HepG2 (cell line): ENCODE data around the gene TUBA4B. TPM values are rescaled to one million over a fixed set of nuclear protein-coding genes. Genes with fewer than 3 reads are reported as not detected.

Source experiments
- ATAC-seq: fragments of 200-7000 bp; cut with Tn5 transposase; 3 replicates; pipeline ENCODE4 v1.9.1; 2020; ENCODE audit warnings: mild to moderate bottlenecking, moderate library complexity
- BruUV-seq: library from RNA; stranded (reverse); fragments of 400-500 nt; replicated peaks from 2 replicates; lab custom pipeline; 2021; lab: Mats Ljungman, UMichigan
- CTCF ChIA-PET: fragments of 300-600 bp; formaldehyde crosslinking; extraction: SDS; loops from one replicate; lab custom pipeline; 2021; ENCODE audit warnings: low total read pairs, inconsistent platforms, low intra/inter-chr PET ratio; lab: Yijun Ruan, JAX
- POLR2A ChIA-PET: fragments of 350-600 bp; sonication (Branson Sonifier 250); formaldehyde crosslinking; loops from one replicate; lab custom pipeline; 2020; ENCODE audit warnings: antibody characterized with exemption, inconsistent platforms; lab: Yijun Ruan, JAX
- DNase-seq: peaks from one replicate; pipeline ENCODE4 v3.0.0-alpha.2; 2015; ENCODE audit warnings: low spot score
- FAIRE-seq: peaks from 3 replicates; lab custom pipeline; 2011; peaks lifted over from hg19 to GRCh38; lab: Jason Lieb, UNC
- H2AFZ ChIP-seq: one replicate; pipeline ENCODE4 v1.6.1; 2011; ENCODE audit warnings: low read length, inconsistent platforms
- H3K27ac ChIP-seq: fragments of 300-600 bp; 3 replicates; pipeline ENCODE4 v1.8.0; 2011; ENCODE audit warnings: mixed run types, mild to moderate bottlenecking, mixed read lengths, low read length, inconsistent platforms; ENCODE audit not compliant: insufficient read depth; ENCODE audit errors: extremely low read length
- H3K27me3 ChIP-seq, 2 experiments: fragments of 200-600 bp in 1 of 2; 2 replicates in 1 of 2; 3 replicates in 1 of 2; pipeline versions ENCODE4 v1.6.0 to v1.8.0; 2011; ENCODE audit warnings: low read length in 2 of 2, mild to moderate bottlenecking in 2 of 2, moderate library complexity in 2 of 2, inconsistent platforms in 1 of 2; ENCODE audit not compliant: insufficient read depth in 2 of 2, control insufficient read depth in 1 of 2
- H3K36me3 ChIP-seq, 2 experiments: fragments of 200-600 bp in 1 of 2; replicated peaks in 1 of 2; 2 replicates in 1 of 2; 3 replicates in 1 of 2; pipeline versions ENCODE4 v1.5.1 to v1.8.0; 2011; ENCODE audit warnings: low read length in 2 of 2, inconsistent platforms in 1 of 2; ENCODE audit not compliant: insufficient read depth in 2 of 2, control insufficient read depth in 1 of 2
- H3K4me1 ChIP-seq: 2 replicates; pipeline ENCODE4 v1.5.1; 2012; ENCODE audit warnings: low read length, inconsistent platforms; ENCODE audit not compliant: insufficient read depth
- H3K4me2 ChIP-seq: 2 replicates; pipeline ENCODE4 v1.6.0; 2011; ENCODE audit warnings: low read depth, low read length, inconsistent platforms
- H3K4me3 ChIP-seq, 3 experiments: fragments of 200-600 bp in 1 of 3; sonication (generic), shearing (Covaris generic) in 1 of 3; replicated peaks in 1 of 3; 2 replicates each; pipeline ENCODE4 v1.5.1; 2011 to 2016; ENCODE audit warnings: low read length in 3 of 3, inconsistent platforms in 2 of 3, low read depth in 2 of 3, mild to moderate bottlenecking in 2 of 3, control low read depth in 1 of 3, mixed read lengths in 1 of 3; ENCODE audit not compliant: insufficient read depth in 1 of 3
- H3K79me2 ChIP-seq: one replicate; pipeline ENCODE4 v1.6.1; 2011; ENCODE audit warnings: low read length, inconsistent platforms; ENCODE audit not compliant: insufficient read depth
- H3K9ac ChIP-seq: 2 replicates; pipeline ENCODE4 v1.6.0; 2011; ENCODE audit warnings: mild to moderate bottlenecking, low read depth, low read length, inconsistent platforms; ENCODE audit not compliant: insufficient read depth
- H3K9me3 ChIP-seq: 2 replicates; pipeline ENCODE4 v1.5.1; 2012; ENCODE audit warnings: mild to moderate bottlenecking, low read length
- H4K20me1 ChIP-seq: 2 replicates; pipeline ENCODE4 v1.6.0; 2011; ENCODE audit warnings: inconsistent platforms, mild to moderate bottlenecking, low read length, moderate library complexity; ENCODE audit not compliant: insufficient read depth
- FOXA1 ChIP-seq, 2 experiments: fragments of 450-650 bp in 1 of 2; sonication (generic) in 1 of 2; formaldehyde crosslinking in 1 of 2; IDR thresholded peaks; 2 replicates each; pipeline versions ENCODE4 v1.4.0 to v1.6.1; 2016 to 2020; ENCODE audit warnings: missing genetic modification reagents in 1 of 2
- PREB ChIP-seq: sonication (generic); formaldehyde crosslinking; IDR thresholded peaks from 2 replicates; pipeline ENCODE4 v1.4.0; 2020; ENCODE audit warnings: missing genetic modification reagents
- SCMH1 ChIP-seq: sonication (generic); formaldehyde crosslinking; IDR thresholded peaks from 2 replicates; pipeline ENCODE4 v1.9.0; 2021; ENCODE audit warnings: missing genetic modification reagents, mild to moderate bottlenecking, borderline replicate concordance
- SNAI1 ChIP-seq: sonication (generic); formaldehyde crosslinking; IDR thresholded peaks from 2 replicates; pipeline ENCODE4 v1.5.0; 2020; ENCODE audit warnings: mild to moderate bottlenecking, missing genetic modification reagents, borderline replicate concordance
- ZFAT ChIP-seq: sonication (generic); formaldehyde crosslinking; conservative IDR thresholded peaks from 2 replicates; pipeline ENCODE4 v1.8.1; 2023; ENCODE audit warnings: missing genetic modification reagents, inconsistent platforms
- ZNF180 ChIP-seq: sonication (generic); formaldehyde crosslinking; IDR thresholded peaks from 2 replicates; pipeline ENCODE4 v1.4.0; 2020; ENCODE audit warnings: low read depth, missing genetic modification reagents, borderline replicate concordance
- ZNF326 ChIP-seq: sonication (generic); formaldehyde crosslinking; IDR thresholded peaks from 2 replicates; pipeline ENCODE4 v1.4.0; 2020; ENCODE audit warnings: missing genetic modification reagents, borderline replicate concordance
- ZNF614 ChIP-seq: IDR thresholded peaks from 2 replicates; pipeline ENCODE4 v1.6.1; 2018; ENCODE audit warnings: missing biosample characterization, missing genetic modification reagents, inconsistent platforms, borderline replicate concordance
- ZNF7 ChIP-seq: IDR thresholded peaks from 2 replicates; pipeline ENCODE4 v1.6.1; 2016; ENCODE audit warnings: missing biosample characterization, missing genetic modification reagents
- WGBS: methylation state at CpG from one replicate; pipeline ENCODE4 v1.1.6; 2017; ENCODE audit warnings: low lambda C conversion rate; 5-methylcytosine and 5-hydroxymethylcytosine counted together
- in situ Hi-C: cut with HindIII; loops from 2 replicates; pipeline ENCODE4 v1.10.0; 2017; ENCODE audit warnings: low pct_unique_long_range_greater_than_20kb; ENCODE audit not compliant: extremely low pct_ligation_motif_present
- intact Hi-C: fragments of 100-400 bp; cut with micrococcal nuclease; formaldehyde crosslinking; loops from one replicate; pipeline ENCODE4 v1.10.0; 2022; ENCODE audit not compliant: unreplicated experiment
- polyA plus RNA-seq, 8 experiments: library from polyadenylated mRNA; depleted of rRNA in 3 of 8; stranded (reverse) in 7 of 8; unstranded in 1 of 8; fragments of >200 nt; fragmentation: Illumina TruSeq in 4 of 8; extraction: Trizol in 4 of 8; gene quantifications; 2 replicates each; pipeline versions ENCODE4 v1.2.1 to v1.2.3, GENCODE V29; 2011 to 2016; ENCODE audit warnings: low read depth in 4 of 8, missing spikeins in 1 of 8, mixed read lengths in 1 of 8; ENCODE audit not compliant: insufficient read depth in 1 of 8
- total RNA-seq, 5 experiments: library from RNA; depleted of rRNA; stranded (reverse); fragments of >200 nt; fragmentation: Illumina TruSeq; extraction: Trizol; gene quantifications; 2 replicates each; pipeline ENCODE4 v1.2.3, GENCODE V29; 2016; ENCODE audit warnings: low read depth in 1 of 5
- TF ChIP-seq, protein P1 (sequence below): sonication (generic); formaldehyde crosslinking; IDR thresholded peaks from 2 replicates; pipeline ENCODE4 v1.5.0; 2020; ENCODE audit warnings: mild to moderate bottlenecking, missing genetic modification reagents, borderline replicate concordance
- TF ChIP-seq, protein P2 (sequence below): IDR thresholded peaks from 2 replicates; pipeline ENCODE4 v1.6.1; 2012; ENCODE audit warnings: low read depth, low read length, improper control_type of control experiment
- TF ChIP-seq, protein P3 (sequence below): sonication (generic); formaldehyde crosslinking; IDR thresholded peaks from 2 replicates; pipeline ENCODE4 v1.5.1; 2020; ENCODE audit warnings: missing genetic modification reagents, mild to moderate bottlenecking, borderline replicate concordance

Gene TUBA4B
- total and polyA plus RNA-seq, 2 of the 13 experiments (the other 11 are each of a cell fraction or from before 2014, with no cell fraction given): 0.18 to 0.22 TPM

DNA sequence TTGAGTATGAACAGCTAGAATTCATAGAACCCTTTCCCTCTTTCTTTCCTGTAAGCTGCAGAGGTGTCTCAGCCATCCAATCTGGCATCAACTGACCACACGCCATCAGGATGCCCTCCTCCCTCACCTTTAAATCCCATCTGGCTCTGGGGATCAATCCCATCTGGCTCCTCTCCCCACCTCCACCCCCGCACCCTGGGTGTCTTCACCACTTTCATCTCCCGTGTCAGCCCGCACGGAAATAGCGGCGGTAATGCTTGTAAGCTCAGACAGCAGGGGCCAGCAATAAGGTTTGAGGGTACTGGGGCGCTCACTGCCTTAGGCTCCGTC is 508 bp upstream of the TUBA4B start:
- POLR2A ChIA-PET: interaction anchor here (1.6 to 5.7 kb wide), 3 partner anchors 26 to 300 kb away, joined by 3 to 73 read pairs (median 6); partner anchors contain the start of genes DNAJB2 and ZFAND2B
- DNase-seq: no peak
- CTCF ChIA-PET: interaction anchor here (0.6 kb wide), 1 partner anchor 41 kb away, joined by 3 read pairs; no protein-coding TSS in a partner anchor
- no TSS peak for BruUV-seq
- peaks cover 2 to 35% of the 10 kb centered on the region in 2 experiments; a peak in 4 of 5 replicates for H3K27me3 ChIP-seq
- no peaks in the 10 kb centered on the region for H3K9me3 ChIP-seq
- H3K79me2 ChIP-seq: no peaks in the 10 kb centered on the region
- TF ChIP-seq ZFAT (CRISPR knock-in tag): no peak
- TF ChIP-seq, protein P1, sequence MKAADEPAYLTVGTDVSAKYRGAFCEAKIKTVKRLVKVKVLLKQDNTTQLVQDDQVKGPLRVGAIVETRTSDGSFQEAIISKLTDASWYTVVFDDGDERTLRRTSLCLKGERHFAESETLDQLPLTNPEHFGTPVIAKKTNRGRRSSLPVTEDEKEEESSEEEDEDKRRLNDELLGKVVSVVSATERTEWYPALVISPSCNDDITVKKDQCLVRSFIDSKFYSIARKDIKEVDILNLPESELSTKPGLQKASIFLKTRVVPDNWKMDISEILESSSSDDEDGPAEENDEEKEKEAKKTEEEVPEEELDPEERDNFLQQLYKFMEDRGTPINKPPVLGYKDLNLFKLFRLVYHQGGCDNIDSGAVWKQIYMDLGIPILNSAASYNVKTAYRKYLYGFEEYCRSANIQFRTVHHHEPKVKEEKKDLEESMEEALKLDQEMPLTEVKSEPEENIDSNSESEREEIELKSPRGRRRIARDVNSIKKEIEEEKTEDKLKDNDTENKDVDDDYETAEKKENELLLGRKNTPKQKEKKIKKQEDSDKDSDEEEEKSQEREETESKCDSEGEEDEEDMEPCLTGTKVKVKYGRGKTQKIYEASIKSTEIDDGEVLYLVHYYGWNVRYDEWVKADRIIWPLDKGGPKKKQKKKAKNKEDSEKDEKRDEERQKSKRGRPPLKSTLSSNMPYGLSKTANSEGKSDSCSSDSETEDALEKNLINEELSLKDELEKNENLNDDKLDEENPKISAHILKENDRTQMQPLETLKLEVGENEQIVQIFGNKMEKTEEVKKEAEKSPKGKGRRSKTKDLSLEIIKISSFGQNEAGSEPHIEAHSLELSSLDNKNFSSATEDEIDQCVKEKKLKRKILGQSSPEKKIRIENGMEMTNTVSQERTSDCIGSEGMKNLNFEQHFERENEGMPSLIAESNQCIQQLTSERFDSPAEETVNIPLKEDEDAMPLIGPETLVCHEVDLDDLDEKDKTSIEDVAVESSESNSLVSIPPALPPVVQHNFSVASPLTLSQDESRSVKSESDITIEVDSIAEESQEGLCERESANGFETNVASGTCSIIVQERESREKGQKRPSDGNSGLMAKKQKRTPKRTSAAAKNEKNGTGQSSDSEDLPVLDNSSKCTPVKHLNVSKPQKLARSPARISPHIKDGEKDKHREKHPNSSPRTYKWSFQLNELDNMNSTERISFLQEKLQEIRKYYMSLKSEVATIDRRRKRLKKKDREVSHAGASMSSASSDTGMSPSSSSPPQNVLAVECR (CRISPR knock-in tag): no peak
- no peak for TF ChIP-seq ZNF180 (CRISPR knock-in tag)
- no peak for TF ChIP-seq SCMH1
- TF ChIP-seq SNAI1 (CRISPR knock-in tag): no peak
- no peak for TF ChIP-seq ZNF326 (CRISPR knock-in tag)
- TF ChIP-seq PREB (CRISPR knock-in tag): no peak
- TF ChIP-seq ZNF7 (CRISPR knock-in tag): no peak
- TF ChIP-seq, protein P2, sequence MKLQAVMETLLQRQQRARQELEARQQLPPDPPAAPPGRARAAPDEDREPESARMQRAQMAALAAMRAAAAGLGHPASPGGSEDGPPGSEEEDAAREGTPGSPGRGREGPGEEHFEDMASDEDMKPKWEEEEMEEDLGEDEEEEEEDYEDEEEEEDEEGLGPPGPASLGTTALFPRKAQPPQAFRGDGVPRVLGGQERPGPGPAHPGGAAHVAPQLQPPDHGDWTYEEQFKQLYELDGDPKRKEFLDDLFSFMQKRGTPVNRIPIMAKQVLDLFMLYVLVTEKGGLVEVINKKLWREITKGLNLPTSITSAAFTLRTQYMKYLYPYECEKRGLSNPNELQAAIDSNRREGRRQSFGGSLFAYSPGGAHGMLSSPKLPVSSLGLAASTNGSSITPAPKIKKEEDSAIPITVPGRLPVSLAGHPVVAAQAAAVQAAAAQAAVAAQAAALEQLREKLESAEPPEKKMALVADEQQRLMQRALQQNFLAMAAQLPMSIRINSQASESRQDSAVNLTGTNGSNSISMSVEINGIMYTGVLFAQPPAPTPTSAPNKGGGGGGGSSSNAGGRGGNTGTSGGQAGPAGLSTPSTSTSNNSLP: no peak
- TF ChIP-seq, protein P3, sequence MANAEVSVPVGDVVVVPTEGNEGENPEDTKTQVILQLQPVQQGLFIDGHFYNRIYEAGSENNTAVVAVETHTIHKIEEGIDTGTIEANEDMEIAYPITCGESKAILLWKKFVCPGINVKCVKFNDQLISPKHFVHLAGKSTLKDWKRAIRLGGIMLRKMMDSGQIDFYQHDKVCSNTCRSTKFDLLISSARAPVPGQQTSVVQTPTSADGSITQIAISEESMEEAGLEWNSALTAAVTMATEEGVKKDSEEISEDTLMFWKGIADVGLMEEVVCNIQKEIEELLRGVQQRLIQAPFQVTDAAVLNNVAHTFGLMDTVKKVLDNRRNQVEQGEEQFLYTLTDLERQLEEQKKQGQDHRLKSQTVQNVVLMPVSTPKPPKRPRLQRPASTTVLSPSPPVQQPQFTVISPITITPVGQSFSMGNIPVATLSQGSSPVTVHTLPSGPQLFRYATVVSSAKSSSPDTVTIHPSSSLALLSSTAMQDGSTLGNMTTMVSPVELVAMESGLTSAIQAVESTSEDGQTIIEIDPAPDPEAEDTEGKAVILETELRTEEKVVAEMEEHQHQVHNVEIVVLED: no peak
- TF ChIP-seq ZNF614 (CRISPR knock-in tag): no peak
- TF ChIP-seq FOXA1 (IDR thresholded peaks at IDR 0.05): no peak
- no peak for TF ChIP-seq FOXA1 (CRISPR knock-in tag; IDR thresholded peaks at IDR 0.05)
- 80% methylated on average over 9 of the region's 9 CpGs for WGBS
- no peak for ATAC-seq
- H3K4me1 ChIP-seq: peaks cover 66% of the 10 kb centered on the region
- no peak overlapping the region for H3K4me2 ChIP-seq
- FAIRE-seq: no peak
- no peak overlapping the region for H2AFZ ChIP-seq
- no peak overlapping the region for H3K9ac ChIP-seq
- H3K36me3 ChIP-seq: peaks cover 1 to 9% of the 10 kb centered on the region in 2 experiments; a peak in 4 of 5 replicates
- no peak overlapping the region for H3K27ac ChIP-seq
- H3K4me3 ChIP-seq: peak overlapping the region in 1 of 3 experiments; percentile 83; a peak in 1 of 6 replicates
- H4K20me1 ChIP-seq: no peaks in the 10 kb centered on the region
- in situ Hi-C loops: no loop called here
- intact Hi-C loops: no loop called here
